ENCODE measurements around the gene PNRC1.
"Not testable (repeated sequence)": the region's sequence is repeated elsewhere in the genome, so short reads cannot be mapped to it uniquely, and the experiment has no call there.

The PNRC1 gene

DNA sequence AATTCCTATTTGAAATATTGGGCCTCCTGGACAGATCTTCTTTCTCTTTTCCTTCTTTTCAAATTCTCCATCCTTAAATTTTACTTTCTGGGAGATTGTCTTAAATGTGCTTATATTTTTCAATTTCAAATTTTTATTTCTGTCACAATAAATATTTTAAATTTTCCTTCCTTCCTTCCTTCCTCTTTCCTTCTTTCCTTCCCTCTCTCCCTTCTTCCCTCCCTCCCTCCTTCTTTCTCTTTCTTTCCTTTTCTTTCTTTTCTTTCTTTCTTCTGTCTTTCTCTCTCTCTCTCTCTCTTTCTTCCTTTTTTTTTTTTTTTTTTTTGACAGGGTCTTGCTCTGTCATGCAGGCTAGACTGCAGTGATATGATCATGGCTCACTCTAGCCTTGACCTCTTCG lies 16.7 kb upstream of the PNRC1 start:
- Histone ChIP-seq H2AK5ac (ENCODE audit: low read length) (no peak overlapping the region), H3K79me1 (ENCODE audit: low read length) (no peaks in the 10 kb centered on the region), H3K4me3 (ENCODE audit: low read length) (no peak overlapping the region), H2BK120ac (ENCODE audit: low read depth, low read length) (no peak overlapping the region), H3K36me3 (ENCODE audit: control insufficient read depth, insufficient read depth, low read length) (no peaks in the 10 kb centered on the region), H3K4me2 (ENCODE audit: low read length) (no peak overlapping the region), H2BK15ac (replicated peaks; ENCODE audit: low read depth) (no peak overlapping the region), H3K27ac (ENCODE audit: low read depth, low read length) (no peak overlapping the region), H2BK5ac (ENCODE audit: low read length) (no peak overlapping the region), H3K79me2 (ENCODE audit: control insufficient read depth, insufficient read depth, low read length) (no peaks in the 10 kb centered on the region), H3K27me3 (ENCODE audit: insufficient read depth, low read length, poor library complexity) (no peaks in the 10 kb centered on the region), H4K5ac (ENCODE audit: low read length) (no peak overlapping the region), H3K4ac (ENCODE audit: low read depth, low read length) (no peak overlapping the region), H3K18ac (ENCODE audit: low read length) (no peak overlapping the region), H3K4me1 (ENCODE audit: control insufficient read depth, low read depth, low read length) (no peaks in the 10 kb centered on the region), H3K23ac (ENCODE audit: low read length) (no peak overlapping the region), H3K56ac (ENCODE audit: low read length) (no peak overlapping the region), H3K9ac (ENCODE audit: low read length) (no peak overlapping the region), H4K8ac (ENCODE audit: low read depth, low read length) (no peak overlapping the region)
- WGBS (ENCODE audit: extremely low coverage, insufficient coverage, low lambda C conversion rate) = no CpG with 5 or more reads among the region's 1 CpG
- DNase-seq = no peak

DNA sequence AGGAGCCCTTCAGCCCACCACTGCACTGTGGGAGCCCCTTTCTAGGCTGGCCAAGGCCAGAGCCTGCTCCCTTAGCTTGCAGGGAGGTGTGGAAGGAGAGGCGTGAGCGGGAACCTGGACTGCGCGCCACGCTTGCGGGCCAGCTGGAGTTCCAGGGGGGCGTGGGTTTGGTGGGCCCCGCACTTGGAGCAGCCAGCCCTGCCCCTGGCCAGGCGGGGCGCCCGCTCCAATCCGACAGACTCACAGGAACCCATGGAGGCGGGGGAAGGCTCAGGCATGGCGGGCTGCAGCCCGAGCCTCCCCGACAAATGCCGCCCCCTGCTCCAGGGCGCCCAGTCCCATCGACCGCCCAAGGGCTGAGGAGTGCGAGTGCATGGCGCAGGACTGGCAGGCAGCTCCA lies 15.6 kb upstream of the PNRC1 start:
- H3K56ac ChIP-seq (ENCODE audit: low read length); H4K5ac ChIP-seq (ENCODE audit: low read length); H2BK120ac ChIP-seq (ENCODE audit: low read depth, low read length); H3K79me1 ChIP-seq (ENCODE audit: low read length); DNase-seq; H3K27ac ChIP-seq (ENCODE audit: low read depth, low read length); H3K18ac ChIP-seq (ENCODE audit: low read length); H3K27me3 ChIP-seq (ENCODE audit: insufficient read depth, low read length, poor library complexity); H3K4me1 ChIP-seq (ENCODE audit: control insufficient read depth, low read depth, low read length); H2BK15ac ChIP-seq (replicated peaks; ENCODE audit: low read depth); H2AK5ac ChIP-seq (ENCODE audit: low read length); H3K4ac ChIP-seq (ENCODE audit: low read depth, low read length); H3K4me2 ChIP-seq (ENCODE audit: low read length); H2BK5ac ChIP-seq (ENCODE audit: low read length); H3K23ac ChIP-seq (ENCODE audit: low read length); H3K79me2 ChIP-seq (ENCODE audit: control insufficient read depth, insufficient read depth, low read length); H4K8ac ChIP-seq (ENCODE audit: low read depth, low read length); H3K36me3 ChIP-seq (ENCODE audit: control insufficient read depth, insufficient read depth, low read length); H3K9ac ChIP-seq (ENCODE audit: low read length); H3K4me3 ChIP-seq (ENCODE audit: low read length): not testable (repeated sequence)
- no CpG with 5 or more reads among the region's 22 CpGs for WGBS (ENCODE audit: extremely low coverage, insufficient coverage, low lambda C conversion rate)

DNA sequence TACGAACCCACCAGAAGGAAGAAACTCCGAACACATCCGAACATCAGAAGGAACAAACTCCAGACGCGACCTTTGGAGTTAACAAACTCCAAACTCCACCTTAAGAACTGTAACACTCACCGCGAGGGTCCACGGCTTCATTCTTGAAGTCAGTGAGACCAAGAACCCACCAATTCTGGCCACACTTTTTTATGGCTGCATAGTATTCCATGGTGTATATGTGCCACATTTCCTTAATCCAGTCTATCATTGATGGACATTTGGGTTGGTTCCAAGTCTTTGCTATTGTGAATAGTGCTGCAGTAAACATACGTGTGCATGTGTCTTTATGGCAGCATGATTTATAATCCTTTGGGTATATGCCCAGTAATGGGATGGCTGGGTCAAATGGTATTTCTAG lies 14.4 kb upstream of the PNRC1 start:
- H3K79me1 ChIP-seq (ENCODE audit: low read length); H3K4me3 ChIP-seq (ENCODE audit: low read length); H3K56ac ChIP-seq (ENCODE audit: low read length); H4K8ac ChIP-seq (ENCODE audit: low read depth, low read length); H3K4ac ChIP-seq (ENCODE audit: low read depth, low read length); H2BK120ac ChIP-seq (ENCODE audit: low read depth, low read length); H3K27ac ChIP-seq (ENCODE audit: low read depth, low read length); H2AK5ac ChIP-seq (ENCODE audit: low read length); H3K18ac ChIP-seq (ENCODE audit: low read length); H3K4me1 ChIP-seq (ENCODE audit: control insufficient read depth, low read depth, low read length); H4K5ac ChIP-seq (ENCODE audit: low read length); H3K27me3 ChIP-seq (ENCODE audit: insufficient read depth, low read length, poor library complexity); H3K36me3 ChIP-seq (ENCODE audit: control insufficient read depth, insufficient read depth, low read length); H3K4me2 ChIP-seq (ENCODE audit: low read length); H3K79me2 ChIP-seq (ENCODE audit: control insufficient read depth, insufficient read depth, low read length); H2BK15ac ChIP-seq (replicated peaks; ENCODE audit: low read depth); DNase-seq; H3K23ac ChIP-seq (ENCODE audit: low read length); H2BK5ac ChIP-seq (ENCODE audit: low read length); H3K9ac ChIP-seq (ENCODE audit: low read length): not testable (repeated sequence)
- WGBS (ENCODE audit: extremely low coverage, insufficient coverage, low lambda C conversion rate) = no CpG with 5 or more reads among the region's 9 CpGs

DNA sequence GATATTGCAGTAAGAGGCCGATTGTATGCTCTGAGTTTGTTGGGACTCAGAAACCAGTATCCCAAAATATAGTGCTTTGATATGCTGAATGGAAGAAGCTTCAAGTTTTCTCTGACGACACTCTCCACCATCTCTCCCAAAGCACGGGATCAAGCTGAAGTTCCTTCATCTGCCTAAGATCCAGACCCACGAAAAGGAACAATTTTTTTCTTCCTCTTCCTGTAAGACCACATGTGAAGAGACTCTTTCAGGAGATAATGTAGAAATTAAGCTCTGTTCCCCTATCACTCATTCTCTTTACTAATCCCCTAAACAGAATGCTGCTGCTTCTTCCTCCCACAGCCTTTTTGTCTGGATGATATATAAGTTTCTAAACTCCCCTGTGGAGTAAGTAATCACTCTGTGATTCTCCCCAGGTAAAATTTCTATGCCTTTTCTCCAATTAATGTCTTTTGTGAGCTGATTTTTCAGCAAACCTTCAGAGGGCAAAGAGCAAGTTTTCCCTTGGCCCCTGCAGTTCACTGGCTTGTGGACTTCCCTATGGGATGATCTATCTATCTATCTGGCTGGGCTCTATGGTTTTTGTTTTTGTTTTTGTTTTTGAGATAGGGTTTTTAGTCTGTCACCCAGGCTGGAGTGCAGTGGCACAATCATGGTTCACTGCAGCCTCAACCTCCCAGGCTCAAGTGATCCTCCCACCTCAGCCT lies 13.5 kb upstream of the PNRC1 start:
- no peaks in the 10 kb centered on the region for H3K36me3 ChIP-seq (ENCODE audit: control insufficient read depth, insufficient read depth, low read length)
- no peak overlapping the region for H4K8ac ChIP-seq (ENCODE audit: low read depth, low read length)
- no peaks in the 10 kb centered on the region for H3K4me1 ChIP-seq (ENCODE audit: control insufficient read depth, low read depth, low read length)
- H3K4me3 ChIP-seq (ENCODE audit: low read length) = no peak overlapping the region
- H3K23ac ChIP-seq (ENCODE audit: low read length) = no peak overlapping the region
- no peak overlapping the region for H3K18ac ChIP-seq (ENCODE audit: low read length)
- no peak overlapping the region for H3K56ac ChIP-seq (ENCODE audit: low read length)
- H3K4ac ChIP-seq (ENCODE audit: low read depth, low read length) = no peak overlapping the region
- H2AK5ac ChIP-seq (ENCODE audit: low read length) = no peak overlapping the region
- no peaks in the 10 kb centered on the region for H3K27me3 ChIP-seq (ENCODE audit: insufficient read depth, low read length, poor library complexity)
- H3K79me1 ChIP-seq (ENCODE audit: low read length) = no peaks in the 10 kb centered on the region
- no peaks in the 10 kb centered on the region for H3K79me2 ChIP-seq (ENCODE audit: control insufficient read depth, insufficient read depth, low read length)
- H2BK15ac ChIP-seq (replicated peaks; ENCODE audit: low read depth) = no peak overlapping the region
- no peak for DNase-seq
- no peak overlapping the region for H4K5ac ChIP-seq (ENCODE audit: low read length)
- H3K4me2 ChIP-seq (ENCODE audit: low read length) = no peak overlapping the region
- no peak overlapping the region for H3K27ac ChIP-seq (ENCODE audit: low read depth, low read length)
- no peak overlapping the region for H2BK120ac ChIP-seq (ENCODE audit: low read depth, low read length)
- WGBS (ENCODE audit: extremely low coverage, insufficient coverage, low lambda C conversion rate) = no CpG with 5 or more reads among the region's 4 CpGs
- no peak overlapping the region for H2BK5ac ChIP-seq (ENCODE audit: low read length)
- no peak overlapping the region for H3K9ac ChIP-seq (ENCODE audit: low read length)

DNA sequence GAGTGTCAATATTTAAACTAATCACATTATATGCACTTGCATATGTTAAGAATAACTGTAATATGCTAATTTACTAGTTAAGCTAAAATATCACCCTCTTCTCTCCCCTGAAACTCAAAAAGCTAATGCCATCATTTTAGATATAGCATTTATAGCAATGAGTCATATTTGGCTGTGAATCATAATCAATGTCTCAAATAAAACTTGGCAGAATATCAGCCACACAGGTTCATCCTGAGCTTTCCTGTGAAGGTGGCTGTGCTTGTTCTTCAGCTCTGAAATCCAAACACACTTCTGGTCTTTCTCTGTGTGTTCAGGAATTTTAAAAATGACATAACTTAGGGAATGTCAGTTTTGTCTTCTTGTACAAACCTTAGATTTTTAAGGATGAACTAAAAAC lies 12.8 kb upstream of the PNRC1 start:
- H4K8ac ChIP-seq (ENCODE audit: low read depth, low read length) = no peak overlapping the region
- no peaks in the 10 kb centered on the region for H3K27me3 ChIP-seq (ENCODE audit: insufficient read depth, low read length, poor library complexity)
- H3K36me3 ChIP-seq (ENCODE audit: control insufficient read depth, insufficient read depth, low read length) = no peaks in the 10 kb centered on the region
- H3K18ac ChIP-seq (ENCODE audit: low read length) = no peak overlapping the region
- no peak overlapping the region for H3K56ac ChIP-seq (ENCODE audit: low read length)
- no peak overlapping the region for H2AK5ac ChIP-seq (ENCODE audit: low read length)
- no peak overlapping the region for H2BK15ac ChIP-seq (replicated peaks; ENCODE audit: low read depth)
- H3K4me1 ChIP-seq (ENCODE audit: control insufficient read depth, low read depth, low read length) = no peaks in the 10 kb centered on the region
- H3K4me3 ChIP-seq (ENCODE audit: low read length) = no peak overlapping the region
- no peak overlapping the region for H3K4me2 ChIP-seq (ENCODE audit: low read length)
- H3K27ac ChIP-seq (ENCODE audit: low read depth, low read length) = no peak overlapping the region
- H3K79me2 ChIP-seq (ENCODE audit: control insufficient read depth, insufficient read depth, low read length) = no peaks in the 10 kb centered on the region
- no peaks in the 10 kb centered on the region for H3K79me1 ChIP-seq (ENCODE audit: low read length)
- DNase-seq = no peak
- H3K4ac ChIP-seq (ENCODE audit: low read depth, low read length) = no peak overlapping the region
- no peak overlapping the region for H3K23ac ChIP-seq (ENCODE audit: low read length)
- H4K5ac ChIP-seq (ENCODE audit: low read length) = no peak overlapping the region
- no peak overlapping the region for H2BK120ac ChIP-seq (ENCODE audit: low read depth, low read length)
- H2BK5ac ChIP-seq (ENCODE audit: low read length) = no peak overlapping the region
- no peak overlapping the region for H3K9ac ChIP-seq (ENCODE audit: low read length)

DNA sequence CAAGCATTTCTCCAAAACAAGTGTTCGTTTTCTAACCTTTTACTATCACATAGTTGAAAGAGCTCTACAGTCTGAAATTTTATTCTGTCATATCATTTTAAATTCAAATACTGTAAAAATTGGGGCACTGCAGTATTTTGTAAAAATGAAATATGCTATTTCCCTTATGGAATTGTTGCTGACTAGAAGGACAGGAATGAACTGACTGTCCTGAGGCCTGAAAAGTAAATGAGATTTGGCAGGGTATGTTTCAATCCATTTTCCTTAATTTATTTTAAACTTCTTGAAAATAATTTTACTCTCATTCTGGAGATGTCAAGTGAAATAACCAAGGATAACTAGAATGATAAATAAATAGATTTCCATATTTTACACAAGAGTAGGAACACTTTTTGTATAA lies 11.9 kb upstream of the PNRC1 start:
- Histone ChIP-seq H3K9ac (ENCODE audit: low read length) (no peak overlapping the region), H3K79me2 (ENCODE audit: control insufficient read depth, insufficient read depth, low read length) (no peaks in the 10 kb centered on the region), H4K8ac (ENCODE audit: low read depth, low read length) (no peak overlapping the region), H3K4me1 (ENCODE audit: control insufficient read depth, low read depth, low read length) (no peaks in the 10 kb centered on the region), H3K27me3 (ENCODE audit: insufficient read depth, low read length, poor library complexity) (no peaks in the 10 kb centered on the region), H3K27ac (ENCODE audit: low read depth, low read length) (no peak overlapping the region), H3K56ac (ENCODE audit: low read length) (no peak overlapping the region), H3K79me1 (ENCODE audit: low read length) (no peaks in the 10 kb centered on the region), H2BK120ac (ENCODE audit: low read depth, low read length) (no peak overlapping the region), H2BK15ac (replicated peaks; ENCODE audit: low read depth) (no peak overlapping the region), H3K4me2 (ENCODE audit: low read length) (no peak overlapping the region), H3K23ac (ENCODE audit: low read length) (no peak overlapping the region), H4K5ac (ENCODE audit: low read length) (no peak overlapping the region), H2AK5ac (ENCODE audit: low read length) (no peak overlapping the region), H3K18ac (ENCODE audit: low read length) (no peak overlapping the region), H3K4me3 (ENCODE audit: low read length) (no peak overlapping the region), H2BK5ac (ENCODE audit: low read length) (no peak overlapping the region), H3K36me3 (ENCODE audit: control insufficient read depth, insufficient read depth, low read length) (no peaks in the 10 kb centered on the region), H3K4ac (ENCODE audit: low read depth, low read length) (no peak overlapping the region)
- WGBS (ENCODE audit: extremely low coverage, insufficient coverage, low lambda C conversion rate) = no CpG with 5 or more reads among the region's 1 CpG
- no peak for DNase-seq

Measured in mesendoderm (in vitro differentiated cells).